IMR-90 (cell line): ENCODE measurements around the gene ATP11B. TPM values are rescaled to one million over a fixed set of nuclear protein-coding genes. Genes with fewer than 3 reads are reported as not detected.
A peak's percentile ranks its signal among the peaks of the same experiment; 100 is the strongest.

Experiments used
- ATAC-seq: fragments of 200-7000 bp; cut with Tn5 transposase; 2 replicates; pipeline ENCODE4 v1.9.1; 2020; ENCODE audit warnings: low read depth, mild to moderate bottlenecking, moderate library complexity
- BruUV-seq: library from RNA; stranded (reverse); fragments of 400-500 nt; replicated peaks from 2 replicates; lab custom pipeline; 2021; lab: Mats Ljungman, UMichigan
- CTCF ChIA-PET: fragments of 300-600 bp; formaldehyde crosslinking; extraction: SDS; loops from one replicate; lab custom pipeline; 2021; ENCODE audit warnings: antibody characterized with exemption; lab: Yijun Ruan, JAX
- POLR2A ChIA-PET: fragments of 300-600 bp; sonication (Branson Sonifier 250); formaldehyde crosslinking; loops from one replicate; lab custom pipeline; 2022; ENCODE audit warnings: antibody characterized with exemption; ENCODE audit not compliant: unreplicated experiment; lab: Charles Lee
- DNase-seq: peaks from one replicate; pipeline ENCODE4 v3.0.0; 2013
- H2AFZ ChIP-seq: replicated peaks from 2 replicates; pipeline ENCODE3; 2013; ENCODE audit warnings: low read length, mild to moderate bottlenecking; ENCODE audit not compliant: poor library complexity
- H2AK5ac ChIP-seq: 2 replicates; pipeline ENCODE4 v1.6.1; 2013; ENCODE audit warnings: low read depth, low read length, inconsistent platforms
- H2AK9ac ChIP-seq: replicated peaks from 2 replicates; pipeline ENCODE3; 2013; ENCODE audit warnings: mild to moderate bottlenecking, low read depth, low read length, moderate library complexity; ENCODE audit not compliant: poor library complexity
- H2BK120ac ChIP-seq: 2 replicates; pipeline ENCODE4 v1.6.1; 2013; ENCODE audit warnings: low read depth, low read length, inconsistent platforms
- H2BK15ac ChIP-seq: 3 replicates; pipeline ENCODE4 v1.6.1; 2013; ENCODE audit warnings: low read depth, low read length, inconsistent platforms
- H2BK20ac ChIP-seq: 2 replicates; pipeline ENCODE4 v1.6.1; 2013; ENCODE audit warnings: low read depth, mild to moderate bottlenecking, inconsistent platforms, low read length, moderate library complexity
- H2BK5ac ChIP-seq: 2 replicates; pipeline ENCODE4 v1.6.1; 2013; ENCODE audit warnings: mild to moderate bottlenecking, low read depth, low read length, inconsistent platforms; ENCODE audit not compliant: poor library complexity, severe bottlenecking
- H3K14ac ChIP-seq: replicated peaks from 2 replicates; pipeline ENCODE4 v1.6.1; 2013; ENCODE audit warnings: low read depth, low read length, inconsistent platforms
- H3K18ac ChIP-seq: 2 replicates; pipeline ENCODE4 v1.6.1; 2013; ENCODE audit warnings: low read depth, low read length, control low read depth
- H3K23ac ChIP-seq: 2 replicates; pipeline ENCODE4 v1.6.1; 2013; ENCODE audit warnings: low read depth, low read length, inconsistent platforms
- H3K27ac ChIP-seq: 2 replicates; pipeline ENCODE4 v1.5.1; 2013; ENCODE audit warnings: mild to moderate bottlenecking, control low read depth, low read length; ENCODE audit not compliant: insufficient read depth
- H3K27me3 ChIP-seq: 2 replicates; pipeline ENCODE4 v1.6.1; 2013; ENCODE audit warnings: low read length; ENCODE audit not compliant: control insufficient read depth, insufficient read depth
- H3K36me3 ChIP-seq: 2 replicates; pipeline ENCODE4 v1.6.1; 2013; ENCODE audit warnings: low read length, mixed read lengths; ENCODE audit not compliant: control insufficient read depth, insufficient read depth
- H3K4ac ChIP-seq: 2 replicates; pipeline ENCODE4 v1.6.1; 2013; ENCODE audit warnings: low read depth, low read length, inconsistent platforms
- H3K4me1 ChIP-seq: 2 replicates; pipeline ENCODE4 v1.6.1; 2013; ENCODE audit warnings: low read length, mixed read lengths; ENCODE audit not compliant: control insufficient read depth, insufficient read depth
- H3K4me2 ChIP-seq: 2 replicates; pipeline ENCODE4 v1.6.1; 2013; ENCODE audit warnings: low read depth, mild to moderate bottlenecking, control low read depth, low read length, moderate library complexity
- H3K4me3 ChIP-seq: 2 replicates; pipeline ENCODE4 v1.5.1; 2013; ENCODE audit warnings: low read depth, mild to moderate bottlenecking, control low read depth, low read length, moderate library complexity; ENCODE audit not compliant: insufficient read depth
- H3K56ac ChIP-seq: 2 replicates; pipeline ENCODE4 v1.6.1; 2013; ENCODE audit warnings: low read length, inconsistent platforms; ENCODE audit not compliant: insufficient read depth; ENCODE audit errors: extremely low read depth
- H3K79me1 ChIP-seq, 2 experiments: 2 replicates each; pipeline ENCODE4 v1.6.1; 2013; ENCODE audit warnings: low read length in 2 of 2, inconsistent platforms in 1 of 2, low read depth in 1 of 2
- H3K9ac ChIP-seq: 2 replicates; pipeline ENCODE4 v1.6.1; 2013; ENCODE audit warnings: low read depth, low read length, control low read depth
- H3K9me1 ChIP-seq: 2 replicates; pipeline ENCODE4 v1.6.1; 2013; ENCODE audit warnings: low read length, inconsistent platforms; ENCODE audit not compliant: insufficient read depth
- H3K9me3 ChIP-seq: 2 replicates; pipeline ENCODE4 v1.6.1; 2013; ENCODE audit warnings: low read length; ENCODE audit not compliant: control insufficient read depth, insufficient read depth
- H4K20me1 ChIP-seq: 2 replicates; pipeline ENCODE4 v1.6.1; 2013; ENCODE audit warnings: low read length, inconsistent platforms; ENCODE audit not compliant: insufficient read depth
- H4K5ac ChIP-seq: 2 replicates; pipeline ENCODE4 v1.6.1; 2013; ENCODE audit warnings: mild to moderate bottlenecking, low read depth, low read length, control low read depth
- H4K8ac ChIP-seq, 2 experiments: 2 replicates each; pipeline ENCODE4 v1.6.1; 2013; ENCODE audit warnings: low read depth in 2 of 2, low read length in 2 of 2, control low read depth in 1 of 2, inconsistent platforms in 1 of 2
- H4K91ac ChIP-seq: 2 replicates; pipeline ENCODE4 v1.6.1; 2013; ENCODE audit warnings: low read depth, low read length, inconsistent platforms; ENCODE audit not compliant: insufficient read depth
- BHLHE40 ChIP-seq: fragments of 150-350 bp; IDR thresholded peaks from 2 replicates; pipeline ENCODE4 v1.6.1; 2016; ENCODE audit warnings: mild to moderate bottlenecking, low read depth, low read length
- CEBPB ChIP-seq: IDR thresholded peaks from 2 replicates; pipeline ENCODE4 v1.6.1; 2012; ENCODE audit warnings: low read depth, low read length, improper control_type of control experiment
- CHD1 ChIP-seq: IDR thresholded peaks from 2 replicates; pipeline ENCODE4 v1.6.1; 2012; ENCODE audit warnings: low read depth, low read length, improper control_type of control experiment
- CTCF ChIP-seq: conservative IDR thresholded peaks from 2 replicates; pipeline ENCODE4 v1.5.1; 2012; ENCODE audit warnings: mild to moderate bottlenecking, low read depth, low read length, improper control_type of control experiment
- ELK1 ChIP-seq: fragments of 150-350 bp; IDR thresholded peaks from 2 replicates; pipeline ENCODE4 v1.6.1; 2016; ENCODE audit warnings: low read depth, mild to moderate bottlenecking, low read length, moderate library complexity, borderline replicate concordance
- FOS ChIP-seq: fragments of 150-350 bp; IDR thresholded peaks from 2 replicates; pipeline ENCODE4 v1.6.1; 2016; ENCODE audit warnings: low read depth, low read length
- MAFK ChIP-seq: IDR thresholded peaks from 2 replicates; pipeline ENCODE4 v1.6.1; 2012; ENCODE audit warnings: low read depth, low read length, improper control_type of control experiment
- MAZ ChIP-seq: IDR thresholded peaks from 2 replicates; pipeline ENCODE4 v1.6.1; 2012; ENCODE audit warnings: low read depth, mild to moderate bottlenecking, low read length, improper control_type of control experiment, moderate library complexity, borderline replicate concordance
- MXI1 ChIP-seq: IDR thresholded peaks from 2 replicates; pipeline ENCODE4 v1.6.1; 2012; ENCODE audit warnings: low read depth, mild to moderate bottlenecking, low read length, moderate library complexity, borderline replicate concordance
- NFE2L2 ChIP-seq: fragments of 150-350 bp; IDR thresholded peaks from 2 replicates; pipeline ENCODE4 v1.6.1; 2016; ENCODE audit warnings: low read depth, mild to moderate bottlenecking, low read length
- POLR2A ChIP-seq: IDR thresholded peaks from 2 replicates; pipeline ENCODE4 v1.6.1; 2012; ENCODE audit warnings: mild to moderate bottlenecking, low read depth, low read length
- RAD21 ChIP-seq: IDR thresholded peaks from 2 replicates; pipeline ENCODE4 v1.6.1; 2012; ENCODE audit warnings: low read length, improper control_type of control experiment
- RCOR1 ChIP-seq: IDR thresholded peaks from 2 replicates; pipeline ENCODE4 v1.6.1; 2012; ENCODE audit warnings: mild to moderate bottlenecking, low read length, improper control_type of control experiment; ENCODE audit not compliant: insufficient replicate concordance
- RFX5 ChIP-seq: IDR thresholded peaks from 2 replicates; pipeline ENCODE4 v1.8.0; 2012; ENCODE audit warnings: low read depth, mild to moderate bottlenecking, low read length, moderate library complexity
- SMC3 ChIP-seq: fragments of 150-350 bp; IDR thresholded peaks from 2 replicates; pipeline ENCODE4 v1.6.1; 2016; ENCODE audit warnings: low read depth, mild to moderate bottlenecking, antibody characterized with exemption, low read length, moderate library complexity
- USF2 ChIP-seq: fragments of 150-350 bp; IDR thresholded peaks from 2 replicates; pipeline ENCODE4 v1.6.1; 2017; ENCODE audit warnings: mild to moderate bottlenecking, antibody characterized with exemption, low read length, low read depth
- WGBS, 2 experiments: methylation state at CpG; one replicate each; pipeline versions ENCODE4 v1.1.5 to v1.1.7; 2013; ENCODE audit warnings: missing lambda C conversion rate in 2 of 2; ENCODE audit not compliant: insufficient read length in 1 of 2; ENCODE audit errors: extremely low coverage in 2 of 2; 5-methylcytosine and 5-hydroxymethylcytosine counted together
- dilution Hi-C: fragments of 300-500 bp; cut with HindIII; formaldehyde crosslinking; loops from one replicate; pipeline ENCODE4 v1.14.3; 2018; ENCODE audit warnings: low sequenced_read_pairs; ENCODE audit not compliant: unreplicated experiment
- in situ Hi-C: fragments of 300-500 bp; cut with MboI; formaldehyde crosslinking; loops from 3 replicates; pipeline ENCODE4 v1.14.3; 2019; ENCODE audit warnings: low sequenced_read_pairs, inconsistent platforms, mixed read lengths
- intact Hi-C: fragments of 100-400 bp; cut with micrococcal nuclease; formaldehyde crosslinking; loops from 2 replicates; pipeline ENCODE4 v1.10.0; 2022
- polyA plus RNA-seq, 3 experiments: library from polyadenylated mRNA; depleted of rRNA; stranded (reverse); fragments of >200 nt; gene quantifications; 2 replicates each; pipeline ENCODE4 v1.2.3, GENCODE V29; 2012; ENCODE audit warnings: low replicate concordance in 1 of 3
- total RNA-seq: library from RNA; depleted of rRNA; stranded (reverse); fragments of >200 nt; gene quantifications from 2 replicates; pipeline ENCODE4 v1.2.3, GENCODE V29; 2012

ATP11B gene
- total and polyA plus RNA-seq, 2 of the 4 experiments (the other 2 are of a cell fraction): 10.0 to 39.6 TPM

GRCh38 chr3:182954553-182955235 lies 161.4 kb downstream of the ATP11B start:
- Histone ChIP-seq H4K5ac (no peak overlapping the region), H2AFZ (no peak overlapping the region), H3K56ac (no peak overlapping the region), H3K14ac (no peak overlapping the region), H3K4me3 (no peak overlapping the region), H2BK120ac (no peak overlapping the region), H3K4me2 (no peak overlapping the region), H3K9ac (no peak overlapping the region), H3K36me3 (peaks cover 7% of the 10 kb centered on the region; the same call in 1 of the 2 replicates), H4K91ac (no peak overlapping the region), H2BK15ac (no peak overlapping the region), H2AK5ac (no peak overlapping the region), H3K18ac (no peak overlapping the region), H2AK9ac (no peak overlapping the region), H3K9me3 (no peaks in the 10 kb centered on the region), H3K27me3 (no peaks in the 10 kb centered on the region), H3K9me1 (no peaks in the 10 kb centered on the region; the same call in 1 of the 2 replicates), H3K4me1 (peaks cover 4% of the 10 kb centered on the region), H3K4ac (no peak overlapping the region), H3K79me1 (peaks cover 0 to 8% of the 10 kb centered on the region in 2 experiments), H4K20me1 (no peaks in the 10 kb centered on the region), H2BK20ac (no peak overlapping the region), H4K8ac (no peak overlapping the region), H3K23ac (no peak overlapping the region), H3K27ac (no peak overlapping the region), H2BK5ac (no peak overlapping the region)
- DNase-seq (peak; percentile 22), ATAC-seq (peak; percentile 51; the same call in 1 of the 2 replicates)
- TF ChIP-seq RAD21 (no peak), ELK1 (no peak), POLR2A (no peak), CTCF (no peak), MXI1 (no peak), SMC3 (no peak), CHD1 (no peak), MAFK (no peak), BHLHE40 (no peak), MAZ (no peak), USF2 (no peak), NFE2L2 (no peak), CEBPB (no peak), RCOR1 (no peak), RFX5 (no peak), FOS (no peak)
- POLR2A ChIA-PET: no interaction called here
- in situ Hi-C loops (no loop called here), intact Hi-C loops (no loop called here), dilution Hi-C loops (no loop called here)
- WGBS, 2 experiments: no CpG with 5 or more reads among the region's 9 CpGs
- no TSS peak for BruUV-seq
- CTCF ChIA-PET: interaction anchor here (0.6 kb wide), 1 partner anchor 151 kb away, joined by 5 read pairs; no protein-coding TSS in a partner anchor
